ENCODE data around the gene LIN28B.

The LIN28B gene

DNA sequence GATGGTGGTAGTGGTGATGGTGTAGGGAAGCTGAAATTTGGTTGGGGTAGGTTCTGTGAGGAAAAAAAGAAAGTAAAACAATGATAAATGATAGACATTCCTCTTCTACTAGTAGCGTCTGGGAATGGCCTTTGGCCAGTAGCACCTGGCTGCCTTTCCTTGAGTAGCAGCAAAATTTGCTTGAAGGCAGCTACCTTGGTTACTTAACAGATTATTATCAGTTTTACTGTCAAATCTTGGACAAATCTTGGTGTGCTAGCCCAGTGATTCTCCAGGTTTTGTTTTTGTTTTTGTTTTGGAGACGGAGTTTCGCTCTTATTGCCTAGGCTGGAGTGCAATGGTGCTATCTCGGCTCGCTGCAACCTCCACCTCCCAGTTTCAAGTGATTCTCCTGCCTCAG lies 26.4 kb downstream of the LIN28B start:
- TF ChIP-seq GATA3 (IDR thresholded peaks at IDR 0.05; ENCODE audit: low read depth, low read length) (no peak), GATA2 (IDR thresholded peaks at IDR 0.05; ENCODE audit: low read depth, low read length) (no peak)

GRCh38 chr6:104983776-104984175 lies 26.9 kb downstream of the LIN28B start:
- no peak for TF ChIP-seq GATA3 (IDR thresholded peaks at IDR 0.05; ENCODE audit: low read depth, low read length)
- no peak for TF ChIP-seq GATA2 (IDR thresholded peaks at IDR 0.05; ENCODE audit: low read depth, low read length)

DNA sequence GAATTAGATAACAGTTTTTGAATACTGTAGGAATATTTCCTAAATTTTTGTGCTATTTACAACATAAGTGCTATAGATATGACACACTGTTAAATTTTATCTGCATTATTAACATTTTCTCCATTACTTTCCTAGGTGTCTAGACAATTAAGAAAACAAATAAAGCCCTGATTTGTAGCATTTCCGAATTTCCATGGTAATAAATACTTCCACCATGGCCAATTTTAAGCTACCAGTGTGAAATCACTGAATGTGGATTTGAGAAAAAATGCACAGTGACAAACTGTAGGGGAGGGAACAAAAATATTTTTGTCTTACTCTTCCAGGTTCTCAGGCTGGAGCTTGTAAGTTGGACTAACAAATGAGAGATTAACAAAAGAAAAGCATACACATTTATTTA lies 27.9 kb downstream of the LIN28B start:
- TF ChIP-seq GATA2 (IDR thresholded peaks at IDR 0.05; ENCODE audit: low read depth, low read length) = no peak

DNA sequence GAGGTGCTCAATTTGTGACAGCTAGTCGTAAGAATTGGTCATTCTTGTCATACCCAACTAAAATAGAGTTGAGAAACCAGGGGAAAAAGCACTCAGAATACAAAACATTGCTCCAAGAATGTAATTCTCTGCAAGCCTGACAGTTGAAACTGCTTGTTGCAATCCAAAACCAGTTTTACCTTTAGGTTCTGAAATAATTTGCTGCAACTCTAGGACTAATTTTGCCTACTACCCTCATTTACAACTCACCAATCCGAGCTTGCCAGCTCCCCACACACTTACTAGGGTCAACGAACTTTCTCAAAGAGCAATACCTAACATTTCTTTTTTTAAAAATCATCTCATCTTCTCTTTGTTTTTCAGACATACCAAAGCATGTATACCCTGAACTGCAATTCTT lies 29.7 kb downstream of the LIN28B start:
- TF ChIP-seq GATA2 (IDR thresholded peaks at IDR 0.05; ENCODE audit: low read depth, low read length) = no peak
- no peak for TF ChIP-seq GATA3 (IDR thresholded peaks at IDR 0.05; ENCODE audit: low read depth, low read length)

- no peak for TF ChIP-seq GATA2 (IDR thresholded peaks at IDR 0.05; ENCODE audit: low read depth, low read length)
Measured at GRCh38 chr6:104987218-104987617, 30.3 kb downstream of the LIN28B start.

DNA sequence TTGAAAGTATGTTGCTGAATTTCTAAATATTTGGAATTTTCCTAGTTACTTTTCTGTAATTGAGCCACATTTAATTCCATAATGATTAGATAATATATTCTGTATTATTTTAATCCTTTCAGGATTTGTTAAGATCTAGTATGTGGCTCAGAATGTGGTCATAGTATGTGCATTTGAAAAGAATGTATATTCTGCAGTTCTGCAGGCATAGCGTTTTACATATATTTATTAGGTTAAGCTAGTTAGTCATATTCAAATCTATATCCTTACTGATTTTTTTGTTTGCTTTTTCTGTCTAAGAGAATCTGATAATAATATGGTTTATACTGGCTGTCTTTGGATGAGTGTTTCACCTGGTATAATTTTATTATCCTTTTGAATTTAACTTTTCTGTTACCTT lies 33.2 kb downstream of the LIN28B start:
- no peak for TF ChIP-seq GATA2 (IDR thresholded peaks at IDR 0.05; ENCODE audit: low read depth, low read length)
- TF ChIP-seq GATA3 (IDR thresholded peaks at IDR 0.05; ENCODE audit: low read depth, low read length) = no peak

GRCh38 chr6:104995989-104996617 lies 39.2 kb downstream of the LIN28B start:
- TF ChIP-seq GATA2 (IDR thresholded peaks at IDR 0.05; ENCODE audit: low read depth, low read length) (no peak), GATA3 (IDR thresholded peaks at IDR 0.05; ENCODE audit: low read depth, low read length) (no peak)

- TF ChIP-seq GATA3 (IDR thresholded peaks at IDR 0.05; ENCODE audit: low read depth, low read length) (no peak), GATA2 (IDR thresholded peaks at IDR 0.05; ENCODE audit: low read depth, low read length) (no peak)
Measured at GRCh38 chr6:105001063-105001462, 44.2 kb downstream of the LIN28B start.

DNA sequence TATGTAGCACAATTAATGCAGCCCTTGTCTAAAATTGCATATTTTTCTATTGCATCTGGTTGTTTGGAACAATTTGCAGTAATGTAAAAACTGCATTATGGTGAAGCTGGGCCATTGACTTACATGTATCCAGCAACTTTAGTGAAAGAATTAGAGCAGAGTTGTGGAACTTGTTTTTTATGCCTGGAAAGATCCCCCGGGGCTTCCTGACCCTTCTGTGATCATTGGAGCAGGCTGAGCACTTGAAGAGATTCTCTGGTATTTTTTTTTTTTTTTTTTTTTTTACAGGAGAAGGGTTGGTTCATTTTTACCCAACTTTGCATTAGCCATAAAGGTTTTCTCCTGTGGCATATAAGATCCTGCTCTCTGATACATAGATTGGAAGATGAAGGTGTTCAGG lies 45.0 kb downstream of the LIN28B start:
- no peak for TF ChIP-seq GATA3 (IDR thresholded peaks at IDR 0.05; ENCODE audit: low read depth, low read length)
- TF ChIP-seq GATA2 (IDR thresholded peaks at IDR 0.05; ENCODE audit: low read depth, low read length) = no peak

DNA sequence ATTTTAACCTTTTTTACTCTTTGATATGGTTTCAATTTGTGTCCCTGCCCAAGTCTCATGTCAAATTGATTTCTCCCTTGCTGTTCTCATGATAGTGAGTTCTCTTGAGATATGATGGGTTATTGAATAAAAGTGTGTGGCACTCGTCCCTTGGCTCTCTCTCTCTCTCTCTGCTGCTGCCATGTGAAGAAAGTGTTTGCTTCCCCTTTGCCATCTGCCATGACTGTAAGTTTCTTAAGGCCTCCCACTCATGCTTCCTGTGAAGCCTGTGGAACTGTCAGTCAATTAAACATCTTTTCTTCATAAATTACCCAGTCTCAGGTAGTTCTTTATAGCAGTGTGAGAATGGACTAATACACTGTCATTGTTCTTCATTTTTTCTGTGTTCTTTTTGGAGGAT lies 48.5 kb downstream of the LIN28B start:
- TF ChIP-seq GATA2 (IDR thresholded peaks at IDR 0.05; ENCODE audit: low read depth, low read length) (no peak), GATA3 (IDR thresholded peaks at IDR 0.05; ENCODE audit: low read depth, low read length) (no peak)

GRCh38 chr6:105014448-105014847 lies 57.5 kb downstream of the LIN28B start:
- TF ChIP-seq GATA2 (IDR thresholded peaks at IDR 0.05; ENCODE audit: low read depth, low read length) (no peak), GATA3 (IDR thresholded peaks at IDR 0.05; ENCODE audit: low read depth, low read length) (no peak)

- no peak for TF ChIP-seq GATA2 (IDR thresholded peaks at IDR 0.05; ENCODE audit: low read depth, low read length)
- TF ChIP-seq GATA3 (IDR thresholded peaks at IDR 0.05; ENCODE audit: low read depth, low read length) = no peak
Measured at GRCh38 chr6:105014954-105015353, 58.0 kb downstream of the LIN28B start.

DNA sequence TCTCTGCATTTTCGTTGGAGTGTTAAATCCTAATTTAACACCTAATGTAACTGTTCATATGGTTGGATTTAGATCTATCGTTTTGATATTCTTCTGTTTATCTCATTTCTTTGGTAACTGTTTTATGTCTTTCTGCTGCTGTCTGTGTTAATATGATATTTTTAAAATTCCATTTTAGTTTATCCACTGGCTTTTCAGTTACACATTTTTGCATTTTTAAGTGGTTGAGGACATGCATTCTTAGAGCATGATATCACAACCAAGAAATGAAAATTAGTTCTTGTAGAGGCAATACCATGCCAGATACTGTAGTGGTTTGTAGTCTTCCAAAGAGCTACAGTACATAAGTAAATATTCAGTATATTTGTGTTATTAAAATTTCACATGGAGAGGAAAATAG lies 58.6 kb downstream of the LIN28B start:
- TF ChIP-seq GATA2 (IDR thresholded peaks at IDR 0.05; ENCODE audit: low read depth, low read length) (no peak), GATA3 (IDR thresholded peaks at IDR 0.05; ENCODE audit: low read depth, low read length) (no peak)

DNA sequence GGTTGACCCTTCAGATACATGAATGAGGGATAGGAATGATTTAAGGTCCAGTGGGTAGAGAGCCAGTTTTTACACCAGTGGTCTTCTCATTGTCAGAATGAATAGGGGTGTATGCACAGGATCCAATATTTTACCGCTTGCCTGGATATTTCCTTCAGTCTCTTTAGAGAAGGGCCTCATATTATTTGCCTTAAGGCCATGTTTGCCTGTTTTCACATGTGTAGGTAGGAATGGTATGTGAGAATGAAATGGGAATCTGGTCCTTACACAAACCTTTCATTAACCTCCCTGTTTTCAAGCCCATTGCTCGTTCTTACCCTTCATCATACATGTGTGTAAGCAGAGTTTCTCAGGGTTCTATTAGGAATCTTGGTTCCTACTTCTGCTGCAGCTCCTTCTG lies 62.4 kb downstream of the LIN28B start:
- TF ChIP-seq GATA3 (IDR thresholded peaks at IDR 0.05; ENCODE audit: low read depth, low read length) = no peak

DNA sequence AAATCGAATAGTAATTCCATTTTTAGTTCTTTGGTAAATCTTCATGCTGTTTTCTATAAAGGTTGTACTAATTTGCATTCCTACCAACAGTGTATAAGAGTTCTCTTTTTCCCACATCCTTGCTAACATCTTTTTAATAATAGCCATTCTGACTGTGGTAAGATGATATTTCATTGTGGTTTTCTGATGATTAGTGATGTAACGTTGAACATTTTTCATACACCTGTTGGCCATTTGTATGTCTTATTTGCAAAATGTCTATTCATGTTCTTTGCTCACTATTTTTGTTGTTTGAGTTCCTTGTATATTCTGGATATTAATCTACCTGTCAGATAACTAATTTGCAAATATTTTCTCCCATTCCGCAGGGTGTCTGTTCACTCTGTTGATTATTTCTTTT lies 64.5 kb downstream of the LIN28B start:
- TF ChIP-seq GATA2 (IDR thresholded peaks at IDR 0.05; ENCODE audit: low read depth, low read length) (no peak), GATA3 (IDR thresholded peaks at IDR 0.05; ENCODE audit: low read depth, low read length) (no peak)

GRCh38 chr6:105022416-105022815 lies 65.5 kb downstream of the LIN28B start:
- TF ChIP-seq GATA3 (IDR thresholded peaks at IDR 0.05; ENCODE audit: low read depth, low read length) (no peak), GATA2 (IDR thresholded peaks at IDR 0.05; ENCODE audit: low read depth, low read length) (no peak)

Data from SH-SY5Y (cell line).